ENCODE results near the gene PLA2G5.
"Not testable (repeated sequence)": the region's sequence is repeated elsewhere in the genome, so short reads cannot be mapped to it uniquely, and the experiment has no call there.

The PLA2G5 gene

GRCh38 chr1:20048563-20048962, 21.4 kb upstream of the PLA2G5 start:
- Histone ChIP-seq H3K36me3 (ENCODE audit: control insufficient read depth, low read depth, low read length) (no peaks in the 10 kb centered on the region), H3K27ac (ENCODE audit: low read length) (no peak overlapping the region), H3K9ac (ENCODE audit: low read length) (no peak overlapping the region), H3K4me3 (ENCODE audit: low read length) (no peak overlapping the region), H3K27me3 (ENCODE audit: control insufficient read depth, insufficient read depth, low read length) (no peaks in the 10 kb centered on the region), H3K4me1 (ENCODE audit: control insufficient read depth, low read depth, low read length) (no peaks in the 10 kb centered on the region), H3K9me3 (ENCODE audit: control insufficient read depth, low read depth, low read length) (peaks cover 42% of the 10 kb centered on the region)

- H3K36me3 ChIP-seq (ENCODE audit: control insufficient read depth, low read depth, low read length); H3K4me3 ChIP-seq (ENCODE audit: low read length); H3K27me3 ChIP-seq (ENCODE audit: control insufficient read depth, insufficient read depth, low read length); H3K9ac ChIP-seq (ENCODE audit: low read length); H3K27ac ChIP-seq (ENCODE audit: low read length); H3K4me1 ChIP-seq (ENCODE audit: control insufficient read depth, low read depth, low read length): not testable (repeated sequence)
- H3K9me3 ChIP-seq (ENCODE audit: control insufficient read depth, low read depth, low read length), result peaks cover 42% of the 10 kb centered on the region
Observed at GRCh38 chr1:20049056-20049798, 20.8 kb upstream of the PLA2G5 start.

GRCh38 chr1:20051218-20051829, 18.7 kb upstream of the PLA2G5 start:
- Histone ChIP-seq H3K36me3 (ENCODE audit: control insufficient read depth, low read depth, low read length) (no peaks in the 10 kb centered on the region), H3K27me3 (ENCODE audit: control insufficient read depth, insufficient read depth, low read length) (no peaks in the 10 kb centered on the region), H3K9me3 (ENCODE audit: control insufficient read depth, low read depth, low read length) (peaks cover 42% of the 10 kb centered on the region), H3K27ac (ENCODE audit: low read length) (no peak overlapping the region), H3K4me1 (ENCODE audit: control insufficient read depth, low read depth, low read length) (no peaks in the 10 kb centered on the region), H3K4me3 (ENCODE audit: low read length) (no peak overlapping the region), H3K9ac (ENCODE audit: low read length) (no peak overlapping the region)

- no peak overlapping the region for H3K27ac ChIP-seq (ENCODE audit: low read length)
- peaks cover 42% of the 10 kb centered on the region for H3K9me3 ChIP-seq (ENCODE audit: control insufficient read depth, low read depth, low read length)
- no peak overlapping the region for H3K4me3 ChIP-seq (ENCODE audit: low read length)
- H3K9ac ChIP-seq (ENCODE audit: low read length), result no peak overlapping the region
- no peaks in the 10 kb centered on the region for H3K36me3 ChIP-seq (ENCODE audit: control insufficient read depth, low read depth, low read length)
- no peaks in the 10 kb centered on the region for H3K27me3 ChIP-seq (ENCODE audit: control insufficient read depth, insufficient read depth, low read length)
- no peaks in the 10 kb centered on the region for H3K4me1 ChIP-seq (ENCODE audit: control insufficient read depth, low read depth, low read length)
Observed at GRCh38 chr1:20052386-20052785, 17.6 kb upstream of the PLA2G5 start.

- no peak overlapping the region for H3K27ac ChIP-seq (ENCODE audit: low read length)
- no peak overlapping the region for H3K9ac ChIP-seq (ENCODE audit: low read length)
- no peaks in the 10 kb centered on the region for H3K36me3 ChIP-seq (ENCODE audit: control insufficient read depth, low read depth, low read length)
- no peaks in the 10 kb centered on the region for H3K27me3 ChIP-seq (ENCODE audit: control insufficient read depth, insufficient read depth, low read length)
- peaks cover under 1% of the 10 kb centered on the region for H3K9me3 ChIP-seq (ENCODE audit: control insufficient read depth, low read depth, low read length)
- no peak overlapping the region for H3K4me3 ChIP-seq (ENCODE audit: low read length)
- H3K4me1 ChIP-seq (ENCODE audit: control insufficient read depth, low read depth, low read length), result no peaks in the 10 kb centered on the region
Observed at GRCh38 chr1:20057886-20058420, 12.0 kb upstream of the PLA2G5 start.

GRCh38 chr1:20058531-20058930, 11.5 kb upstream of the PLA2G5 start:
- Histone ChIP-seq H3K36me3 (ENCODE audit: control insufficient read depth, low read depth, low read length) (no peaks in the 10 kb centered on the region), H3K27me3 (ENCODE audit: control insufficient read depth, insufficient read depth, low read length) (no peaks in the 10 kb centered on the region), H3K4me1 (ENCODE audit: control insufficient read depth, low read depth, low read length) (no peaks in the 10 kb centered on the region), H3K9ac (ENCODE audit: low read length) (no peak overlapping the region), H3K27ac (ENCODE audit: low read length) (no peak overlapping the region), H3K4me3 (ENCODE audit: low read length) (no peak overlapping the region), H3K9me3 (ENCODE audit: control insufficient read depth, low read depth, low read length) (no peaks in the 10 kb centered on the region)

- Histone ChIP-seq H3K4me3 (ENCODE audit: low read length) (no peak overlapping the region), H3K27me3 (ENCODE audit: control insufficient read depth, insufficient read depth, low read length) (no peaks in the 10 kb centered on the region), H3K9me3 (ENCODE audit: control insufficient read depth, low read depth, low read length) (no peaks in the 10 kb centered on the region), H3K4me1 (ENCODE audit: control insufficient read depth, low read depth, low read length) (no peaks in the 10 kb centered on the region), H3K36me3 (ENCODE audit: control insufficient read depth, low read depth, low read length) (no peaks in the 10 kb centered on the region), H3K9ac (ENCODE audit: low read length) (no peak overlapping the region), H3K27ac (ENCODE audit: low read length) (no peak overlapping the region)
Observed at GRCh38 chr1:20059847-20060246, 10.1 kb upstream of the PLA2G5 start.

GRCh38 chr1:20060791-20061190, 9.2 kb upstream of the PLA2G5 start:
- not testable (repeated sequence) for H3K27ac ChIP-seq (ENCODE audit: low read length); H3K27me3 ChIP-seq (ENCODE audit: control insufficient read depth, insufficient read depth, low read length); H3K9ac ChIP-seq (ENCODE audit: low read length); H3K9me3 ChIP-seq (ENCODE audit: control insufficient read depth, low read depth, low read length); H3K4me3 ChIP-seq (ENCODE audit: low read length); H3K4me1 ChIP-seq (ENCODE audit: control insufficient read depth, low read depth, low read length); H3K36me3 ChIP-seq (ENCODE audit: control insufficient read depth, low read depth, low read length)

- H3K36me3 ChIP-seq (ENCODE audit: control insufficient read depth, low read depth, low read length), result no peaks in the 10 kb centered on the region
- H3K27ac ChIP-seq (ENCODE audit: low read length), result no peak overlapping the region
- H3K4me1 ChIP-seq (ENCODE audit: control insufficient read depth, low read depth, low read length), result no peaks in the 10 kb centered on the region
- H3K4me3 ChIP-seq (ENCODE audit: low read length), result no peak overlapping the region
- no peaks in the 10 kb centered on the region for H3K9me3 ChIP-seq (ENCODE audit: control insufficient read depth, low read depth, low read length)
- no peak overlapping the region for H3K9ac ChIP-seq (ENCODE audit: low read length)
- H3K27me3 ChIP-seq (ENCODE audit: control insufficient read depth, insufficient read depth, low read length), result no peaks in the 10 kb centered on the region
Observed at GRCh38 chr1:20061866-20062265, 8.1 kb upstream of the PLA2G5 start.

GRCh38 chr1:20063861-20064292, 6.1 kb upstream of the PLA2G5 start:
- H3K9me3 ChIP-seq (ENCODE audit: control insufficient read depth, low read depth, low read length), result no peaks in the 10 kb centered on the region
- H3K9ac ChIP-seq (ENCODE audit: low read length), result no peak overlapping the region
- no peak overlapping the region for H3K27ac ChIP-seq (ENCODE audit: low read length)
- H3K4me3 ChIP-seq (ENCODE audit: low read length), result no peak overlapping the region
- H3K27me3 ChIP-seq (ENCODE audit: control insufficient read depth, insufficient read depth, low read length), result no peaks in the 10 kb centered on the region
- H3K4me1 ChIP-seq (ENCODE audit: control insufficient read depth, low read depth, low read length), result no peaks in the 10 kb centered on the region
- no peaks in the 10 kb centered on the region for H3K36me3 ChIP-seq (ENCODE audit: control insufficient read depth, low read depth, low read length)

- Histone ChIP-seq H3K9ac (ENCODE audit: low read length) (no peak overlapping the region), H3K27me3 (ENCODE audit: control insufficient read depth, insufficient read depth, low read length) (no peaks in the 10 kb centered on the region), H3K4me3 (ENCODE audit: low read length) (no peak overlapping the region), H3K27ac (ENCODE audit: low read length) (no peak overlapping the region), H3K36me3 (ENCODE audit: control insufficient read depth, low read depth, low read length) (no peaks in the 10 kb centered on the region), H3K9me3 (ENCODE audit: control insufficient read depth, low read depth, low read length) (no peaks in the 10 kb centered on the region), H3K4me1 (ENCODE audit: control insufficient read depth, low read depth, low read length) (no peaks in the 10 kb centered on the region)
Observed at GRCh38 chr1:20068722-20069121, 1.3 kb upstream of the PLA2G5 start.

- Histone ChIP-seq H3K4me3 (ENCODE audit: low read length) (no peak overlapping the region), H3K36me3 (ENCODE audit: control insufficient read depth, low read depth, low read length) (no peaks in the 10 kb centered on the region), H3K4me1 (ENCODE audit: control insufficient read depth, low read depth, low read length) (no peaks in the 10 kb centered on the region), H3K27me3 (ENCODE audit: control insufficient read depth, insufficient read depth, low read length) (no peaks in the 10 kb centered on the region), H3K9ac (ENCODE audit: low read length) (no peak overlapping the region), H3K9me3 (ENCODE audit: control insufficient read depth, low read depth, low read length) (no peaks in the 10 kb centered on the region), H3K27ac (ENCODE audit: low read length) (no peak overlapping the region)
Observed at GRCh38 chr1:20070357-20070756, 363 bp downstream of the PLA2G5 start.
